ES-I3 (cell line): ENCODE measurements around the gene UPK1A.

ENCODE experiments used
- H3K36me3 ChIP-seq: 2 replicates; pipeline ENCODE4 v1.6.1; 2013; ENCODE audit warnings: mild to moderate bottlenecking, low read length, control low read depth, moderate library complexity; ENCODE audit not compliant: insufficient read depth
- H3K4me1 ChIP-seq: 2 replicates; pipeline ENCODE4 v1.6.1; 2013; ENCODE audit warnings: mild to moderate bottlenecking, control low read depth, low read length; ENCODE audit not compliant: insufficient read depth
- H3K9ac ChIP-seq: 2 replicates; pipeline ENCODE4 v1.6.1; 2013; ENCODE audit warnings: low read depth, mild to moderate bottlenecking, low read length, moderate library complexity
- H3K9me3 ChIP-seq: 2 replicates; pipeline ENCODE4 v1.6.1; 2013; ENCODE audit warnings: mild to moderate bottlenecking, low read length, moderate library complexity; ENCODE audit not compliant: control insufficient read depth, insufficient read depth

The UPK1A gene

DNA sequence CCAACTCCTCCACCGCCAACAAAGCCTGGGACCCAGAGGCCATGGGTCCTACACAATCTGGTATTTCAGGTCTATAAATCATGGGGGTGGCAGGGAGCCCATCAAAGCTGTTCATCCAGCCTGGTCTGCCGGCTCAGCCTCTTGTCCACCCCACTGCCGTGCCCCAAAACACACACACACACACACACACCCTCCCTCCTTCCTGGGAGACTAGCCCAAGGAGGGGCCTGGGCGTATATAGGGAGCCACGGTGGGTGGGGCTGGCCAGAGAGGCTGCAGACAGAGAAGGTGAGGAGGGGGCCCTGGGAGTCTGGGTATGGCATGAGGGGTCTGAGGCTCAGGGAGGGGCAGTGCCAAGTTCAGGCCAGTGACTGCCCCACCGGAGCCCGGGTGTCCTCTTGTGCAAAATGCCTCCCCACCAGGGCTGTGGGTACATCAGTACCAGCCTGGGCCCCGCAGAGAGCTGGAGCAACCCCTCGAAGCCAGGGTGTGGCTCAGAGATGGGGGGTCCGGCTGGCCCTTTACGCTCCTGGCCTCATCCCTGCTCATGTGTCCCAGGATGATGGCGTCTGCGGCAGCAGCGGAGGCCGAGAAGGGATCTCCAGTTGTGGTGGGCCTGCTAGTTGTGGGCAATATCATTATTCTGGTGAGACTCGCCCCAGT lies at the start of gene UPK1A:
UPK1A (plus strand) TSS at position 267 of the 663 bp plus-strand sequence; CDS start at position 563, 296 bp downstream.
- no peaks in the 10 kb centered on the region for H3K9me3 ChIP-seq
- no peaks in the 10 kb centered on the region for H3K36me3 ChIP-seq
- H3K4me1 ChIP-seq: no peaks in the 10 kb centered on the region
- no peak within 1 kb of the TSS for H3K9ac ChIP-seq

DNA sequence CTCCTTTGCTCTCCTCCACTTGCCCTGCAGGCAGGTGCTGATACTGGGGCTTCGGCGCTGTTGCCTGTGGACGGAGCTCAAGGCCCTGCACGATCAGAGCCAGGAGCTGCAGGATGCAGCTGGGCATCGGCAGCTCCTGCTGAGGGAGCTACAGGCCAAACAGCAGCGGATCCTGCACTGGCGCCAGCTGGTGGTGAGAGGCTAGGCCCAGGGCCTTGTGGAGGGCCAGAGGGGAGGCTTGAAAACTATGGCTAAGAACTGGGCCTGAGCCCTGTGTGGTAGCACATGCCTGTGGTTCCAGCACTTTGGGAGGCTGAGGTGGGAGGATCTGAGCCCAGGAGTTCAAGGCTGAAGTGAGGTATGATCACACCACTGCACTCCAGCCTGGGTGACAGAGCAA lies 47.5 kb upstream of the UPK1A start:
- Histone ChIP-seq H3K9ac (no peak overlapping the region), H3K9me3 (no peaks in the 10 kb centered on the region), H3K4me1 (no peaks in the 10 kb centered on the region), H3K36me3 (peaks cover 3% of the 10 kb centered on the region; the same call in 1 of the 2 replicates)

DNA sequence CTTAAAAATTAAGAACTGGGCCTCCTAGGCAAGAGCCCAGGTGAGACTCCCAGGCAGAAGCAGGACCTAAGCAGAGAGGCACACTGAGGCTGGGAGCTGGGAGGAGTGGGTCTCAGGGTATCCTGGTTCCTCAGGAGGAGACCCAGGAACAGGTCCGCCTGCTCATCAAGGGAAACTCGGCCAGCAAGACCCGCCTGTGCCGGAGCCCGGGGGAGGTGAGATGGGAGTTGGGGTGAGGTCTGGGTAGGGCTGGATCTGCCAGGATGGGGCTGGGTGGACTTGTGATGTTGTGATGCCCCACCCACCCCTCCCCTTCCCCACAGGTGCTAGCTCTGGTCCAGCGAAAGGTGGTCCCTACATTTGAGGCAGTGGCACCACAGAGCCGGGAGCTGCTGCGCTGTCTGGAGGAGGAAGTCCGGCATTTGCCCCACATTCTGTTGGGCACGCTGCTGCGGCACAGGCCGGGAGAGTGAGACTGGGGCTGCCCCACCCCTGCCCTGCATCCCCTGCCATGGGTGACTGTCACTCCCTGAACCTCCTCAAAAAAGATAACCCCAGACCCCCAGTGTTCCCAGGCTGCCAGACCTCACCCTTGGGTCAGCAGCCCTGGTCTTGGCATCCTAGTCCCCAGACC lies 46.9 kb upstream of the UPK1A start:
- Histone ChIP-seq H3K36me3 (peaks cover 3% of the 10 kb centered on the region; the same call in 1 of the 2 replicates), H3K9ac (no peak overlapping the region), H3K4me1 (no peaks in the 10 kb centered on the region), H3K9me3 (no peaks in the 10 kb centered on the region)

DNA sequence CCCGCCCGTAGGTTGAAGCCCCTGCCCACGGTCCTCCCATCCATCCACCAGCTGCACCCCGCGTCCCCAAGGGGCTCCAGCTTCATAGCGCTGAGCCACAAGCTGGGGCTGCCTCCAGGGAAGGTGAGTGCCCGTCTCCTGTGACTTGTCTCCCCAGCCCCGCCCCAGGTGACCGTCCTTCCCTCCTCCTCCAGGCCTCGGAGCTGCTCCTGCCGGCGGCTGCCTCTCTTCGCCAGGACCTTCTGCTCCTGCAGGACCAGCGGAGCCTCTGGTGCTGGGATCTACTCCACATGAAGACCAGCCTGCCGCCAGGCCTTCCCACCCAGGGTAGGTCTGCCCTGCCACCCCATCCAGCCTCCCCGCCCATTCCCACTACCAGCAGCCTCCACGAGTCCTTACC lies 46.3 kb upstream of the UPK1A start:
- Histone ChIP-seq H3K36me3 (peaks cover 3% of the 10 kb centered on the region; the same call in 1 of the 2 replicates), H3K4me1 (no peaks in the 10 kb centered on the region), H3K9me3 (no peaks in the 10 kb centered on the region), H3K9ac (no peak overlapping the region)

DNA sequence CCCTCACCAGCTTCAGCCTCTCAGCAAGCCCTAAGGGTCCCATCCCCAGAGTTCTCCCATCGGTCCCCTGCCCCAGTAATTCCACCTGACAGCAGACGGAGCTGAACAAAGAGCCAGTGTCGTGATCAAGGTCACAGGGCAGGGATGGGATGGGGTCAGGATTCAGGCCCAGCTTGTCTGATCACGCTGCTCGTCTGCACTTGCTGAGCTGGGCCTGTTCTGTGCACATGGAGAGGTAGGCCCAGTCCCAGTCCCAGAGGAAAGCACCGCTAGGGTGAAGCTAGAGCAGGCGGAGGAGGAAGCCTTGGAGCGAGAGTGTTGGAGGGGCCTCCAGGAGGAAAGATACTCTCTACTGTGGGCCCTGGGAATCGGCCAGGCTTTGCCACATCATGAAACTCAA lies 44.6 kb upstream of the UPK1A start:
- H3K4me1 ChIP-seq: no peaks in the 10 kb centered on the region
- no peak overlapping the region for H3K9ac ChIP-seq
- no peaks in the 10 kb centered on the region for H3K9me3 ChIP-seq
- 0 out of 2 replicates have a peak, but pooled peaks cover 3% of the 10 kb centered on the region for H3K36me3 ChIP-seq

DNA sequence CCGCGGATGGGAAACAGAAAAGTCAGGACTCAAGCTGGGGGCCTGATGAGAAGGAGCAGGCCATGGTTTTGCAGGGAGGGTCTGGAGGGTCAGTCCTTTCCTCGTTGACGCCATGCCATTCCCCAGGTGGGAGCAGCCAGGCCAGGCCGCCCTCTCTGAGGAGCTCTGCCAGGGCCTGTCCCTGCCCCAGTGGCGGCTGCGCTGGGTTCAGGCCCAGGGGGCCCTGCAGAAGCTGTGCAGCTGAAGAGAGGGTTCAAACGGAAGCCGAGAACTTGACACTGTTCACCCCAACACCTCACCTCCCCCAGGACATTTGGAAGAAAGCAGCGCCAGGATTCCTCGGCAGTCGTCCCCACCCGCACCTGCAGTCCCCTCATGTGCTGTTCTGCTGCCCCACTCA lies 43.6 kb upstream of the UPK1A start:
- H3K36me3 ChIP-seq: 0 out of 2 replicates have a peak, but pooled peaks cover under 1% of the 10 kb centered on the region
- H3K4me1 ChIP-seq: no peaks in the 10 kb centered on the region
- H3K9ac ChIP-seq: no peak overlapping the region
- H3K9me3 ChIP-seq: no peaks in the 10 kb centered on the region

DNA sequence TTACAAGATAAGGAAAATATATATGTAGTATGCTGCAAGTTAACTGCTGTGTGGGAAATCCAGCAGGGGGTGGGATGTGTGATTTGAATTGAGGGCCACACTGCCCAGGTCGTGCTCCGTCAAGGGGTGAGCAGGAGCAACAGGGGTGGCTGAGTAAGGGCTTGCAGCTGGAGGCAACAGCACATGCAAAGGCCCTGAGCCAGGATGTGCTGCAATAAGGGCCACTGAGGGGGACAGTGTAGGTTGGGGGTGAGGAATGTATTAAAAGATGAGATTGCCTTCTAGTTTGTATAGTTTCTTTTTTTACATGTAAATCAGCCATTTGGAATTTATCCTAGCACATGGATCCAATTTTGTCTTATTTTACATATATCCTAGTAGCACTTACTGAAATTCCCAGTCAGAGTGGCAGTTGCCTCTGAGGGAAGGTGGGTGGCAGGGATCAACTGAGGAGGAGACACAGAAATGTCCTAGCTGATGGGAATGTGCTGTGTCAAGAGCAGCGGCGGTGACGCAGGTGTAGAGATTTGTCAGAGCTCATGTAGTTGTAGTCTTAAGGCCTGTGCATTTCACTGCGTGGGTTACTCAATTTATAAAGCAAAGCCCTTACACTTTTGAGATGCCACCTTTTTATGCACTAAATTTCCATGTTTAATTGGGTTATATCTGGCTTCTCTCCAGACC lies 42.8 kb upstream of the UPK1A start:
- no peak overlapping the region for H3K9ac ChIP-seq
- H3K9me3 ChIP-seq: no peaks in the 10 kb centered on the region
- no peaks in the 10 kb centered on the region for H3K4me1 ChIP-seq
- no peaks in the 10 kb centered on the region for H3K36me3 ChIP-seq

DNA sequence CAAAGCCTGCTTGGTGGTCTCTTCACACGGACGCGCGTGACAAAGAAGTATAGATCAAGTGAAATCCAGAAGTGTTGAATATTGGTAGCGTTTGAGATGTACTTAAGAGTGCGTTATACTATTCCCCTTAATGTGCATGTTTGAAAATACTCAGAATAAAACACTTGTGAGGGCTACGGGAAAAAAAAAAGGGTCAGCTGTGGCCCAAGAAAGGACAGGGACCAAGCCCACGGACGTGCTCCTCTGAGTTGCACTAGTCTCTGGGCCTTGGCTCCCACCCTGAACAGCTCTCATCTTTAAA lies 38.1 kb upstream of the UPK1A start:
- H3K9ac ChIP-seq: peak overlapping the region; percentile 65
- peaks cover 4% of the 10 kb centered on the region; the same call in 1 of the 2 replicates for H3K36me3 ChIP-seq
- no peaks in the 10 kb centered on the region for H3K4me1 ChIP-seq
- no peaks in the 10 kb centered on the region for H3K9me3 ChIP-seq

DNA sequence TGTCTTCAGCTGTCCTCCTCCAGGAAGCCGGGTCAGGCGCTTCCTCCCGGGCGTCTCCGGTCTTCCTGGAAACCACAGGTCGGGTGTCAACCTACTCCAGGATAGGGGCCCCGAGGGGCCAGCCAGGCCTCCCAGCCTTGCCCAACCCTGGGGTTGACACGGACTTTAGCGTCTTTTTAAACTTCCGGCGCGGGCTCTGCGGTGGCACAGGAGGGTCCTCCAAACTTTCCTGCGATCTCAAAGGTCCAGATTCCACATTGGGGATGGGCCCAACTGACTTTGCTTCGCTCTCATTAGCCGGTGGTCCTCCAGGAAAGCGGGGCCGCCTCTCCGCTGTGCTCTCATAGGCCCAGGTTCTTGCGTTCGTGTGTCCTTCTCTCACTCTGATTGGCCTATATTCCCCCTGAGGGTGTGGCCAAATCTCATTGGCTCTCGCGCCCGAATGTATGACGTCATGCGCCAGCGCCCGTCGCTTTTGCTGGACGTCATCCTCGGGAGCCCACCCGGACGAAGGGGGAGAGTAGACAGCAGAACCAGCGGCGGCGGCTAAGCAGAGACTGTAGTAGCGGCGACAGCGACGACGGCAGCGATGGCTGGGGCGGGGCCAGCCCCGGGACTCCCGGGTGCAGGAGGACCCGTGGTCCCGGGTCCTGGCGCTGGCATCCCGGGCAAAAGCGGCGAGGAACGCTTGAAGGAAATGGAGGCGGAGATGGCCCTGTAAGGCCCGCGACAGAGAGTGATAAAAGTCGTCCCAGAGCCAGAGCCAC lies 37.6 kb upstream of the UPK1A start, which contains the start of gene RBM42:
RBM42 (plus strand) TSS at position 472 of the 767 bp plus-strand sequence; CDS start at position 590, 118 bp downstream.
- Histone ChIP-seq H3K9ac (peak within 1 kb of the TSS; percentile 87), H3K36me3 (peaks cover 4% of the 10 kb centered on the region; the same call in 1 of the 2 replicates), H3K4me1 (no peaks in the 10 kb centered on the region), H3K9me3 (no peaks in the 10 kb centered on the region)

DNA sequence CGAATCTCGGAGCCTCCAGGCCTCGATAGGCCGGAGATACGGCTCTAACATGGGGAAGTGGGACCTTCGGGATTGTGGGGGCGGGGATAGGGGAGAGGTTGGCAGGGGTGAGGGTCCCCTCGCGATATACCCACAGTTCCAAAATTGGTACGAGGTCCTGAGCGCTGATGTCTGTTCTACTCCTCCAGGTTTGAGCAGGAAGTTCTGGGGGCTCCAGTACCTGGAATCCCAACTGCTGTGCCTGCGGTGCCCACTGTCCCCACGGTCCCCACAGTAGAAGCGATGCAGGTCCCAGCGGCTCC lies 37.0 kb upstream of the UPK1A start:
- Histone ChIP-seq H3K9ac (peak overlapping the region; percentile 87), H3K36me3 (peaks cover 4% of the 10 kb centered on the region; the same call in 1 of the 2 replicates), H3K4me1 (no peaks in the 10 kb centered on the region), H3K9me3 (no peaks in the 10 kb centered on the region)

DNA sequence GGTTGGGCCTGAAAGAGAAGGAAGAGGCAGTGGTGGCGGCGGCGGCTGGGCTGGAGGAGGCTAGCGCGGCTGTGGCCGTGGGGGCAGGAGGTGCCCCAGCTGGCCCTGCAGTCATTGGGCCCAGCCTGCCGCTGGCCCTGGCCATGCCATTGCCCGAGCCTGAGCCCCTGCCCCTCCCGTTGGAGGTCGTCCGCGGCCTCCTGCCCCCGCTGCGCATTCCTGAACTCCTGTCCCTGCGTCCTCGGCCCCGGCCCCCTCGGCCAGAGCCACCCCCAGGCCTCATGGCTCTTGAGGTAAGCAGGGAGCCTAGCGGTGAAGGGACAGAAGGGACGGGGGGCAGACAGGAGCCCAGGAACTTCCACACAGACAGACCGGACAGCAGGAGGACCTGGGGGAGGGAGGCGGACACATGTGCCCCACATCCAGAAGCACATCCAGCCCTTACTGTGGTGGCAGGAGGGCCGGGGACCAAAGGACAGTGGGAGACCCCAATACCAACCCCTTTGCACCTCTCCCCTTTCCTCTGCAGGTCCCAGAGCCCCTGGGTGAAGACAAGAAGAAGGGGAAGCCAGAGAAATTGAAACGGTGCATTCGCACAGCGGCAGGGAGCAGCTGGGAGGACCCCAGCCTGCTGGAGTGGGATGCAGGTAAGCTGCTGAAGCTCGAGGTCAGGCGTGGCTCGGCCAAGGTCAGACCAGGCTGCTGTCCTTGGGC lies 32.4 kb upstream of the UPK1A start:
- H3K4me1 ChIP-seq: no peaks in the 10 kb centered on the region
- peaks cover 10% of the 10 kb centered on the region for H3K36me3 ChIP-seq
- H3K9ac ChIP-seq: no peak overlapping the region
- H3K9me3 ChIP-seq: no peaks in the 10 kb centered on the region

DNA sequence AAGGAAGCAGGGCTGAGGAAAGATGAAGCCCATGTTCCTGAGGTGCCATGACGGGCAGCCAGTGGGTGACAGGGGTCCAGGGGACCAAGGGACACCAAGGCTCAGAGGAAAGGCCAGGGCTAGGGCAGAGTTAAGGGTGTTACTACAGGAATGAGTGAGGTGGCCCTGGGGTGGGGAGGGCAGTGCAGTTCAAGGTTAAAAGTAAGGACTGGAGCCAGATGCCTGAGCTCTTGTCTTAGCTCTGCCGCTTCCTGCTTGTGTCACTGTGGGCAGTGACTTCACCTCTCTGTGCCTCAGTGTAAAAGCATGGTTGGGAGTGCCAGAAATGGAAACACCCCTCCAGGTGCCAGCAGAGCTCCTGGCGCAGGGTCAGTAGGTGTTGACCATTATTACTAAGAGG lies 29.7 kb upstream of the UPK1A start:
- Histone ChIP-seq H3K4me1 (peaks cover 12% of the 10 kb centered on the region), H3K9ac (no peak overlapping the region), H3K36me3 (peaks cover 6% of the 10 kb centered on the region), H3K9me3 (no peaks in the 10 kb centered on the region)

DNA sequence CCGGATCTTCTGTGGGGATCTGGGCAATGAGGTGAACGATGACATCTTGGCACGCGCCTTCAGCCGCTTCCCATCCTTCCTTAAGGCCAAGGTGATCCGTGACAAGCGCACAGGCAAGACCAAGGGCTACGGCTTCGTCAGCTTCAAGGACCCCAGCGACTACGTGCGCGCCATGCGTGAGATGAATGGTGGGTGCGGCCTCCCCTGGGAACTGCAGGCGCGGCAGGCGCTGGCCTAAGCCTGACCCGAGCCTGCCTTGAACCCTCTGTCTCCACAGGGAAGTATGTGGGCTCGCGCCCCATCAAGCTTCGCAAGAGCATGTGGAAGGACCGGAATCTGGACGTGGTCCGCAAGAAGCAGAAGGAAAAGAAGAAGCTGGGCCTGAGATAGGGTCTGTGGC lies 29.2 kb upstream of the UPK1A start:
- H3K9me3 ChIP-seq: no peaks in the 10 kb centered on the region
- peaks cover 15% of the 10 kb centered on the region for H3K4me1 ChIP-seq
- H3K36me3 ChIP-seq: peaks cover 6% of the 10 kb centered on the region
- H3K9ac ChIP-seq: no peak overlapping the region

DNA sequence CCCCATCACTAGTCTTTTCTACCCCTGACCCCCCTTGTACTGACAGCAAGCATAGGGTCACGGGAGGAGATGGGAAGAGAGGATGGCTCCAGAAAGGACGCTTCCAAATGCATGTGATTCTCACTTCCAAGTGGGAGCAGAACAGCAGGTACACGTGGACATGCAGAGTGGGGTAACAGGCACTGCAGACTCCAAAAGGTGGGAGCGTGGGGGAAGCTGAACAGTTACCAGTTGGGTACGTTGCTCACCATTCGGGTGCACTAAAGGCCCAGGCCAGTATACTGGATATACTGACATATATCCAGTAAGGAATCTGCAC lies 27.0 kb upstream of the UPK1A start:
- Histone ChIP-seq H3K4me1 (peaks cover 16% of the 10 kb centered on the region), H3K36me3 (peaks cover 6% of the 10 kb centered on the region; the same call in 1 of the 2 replicates), H3K9ac (no peak overlapping the region), H3K9me3 (no peaks in the 10 kb centered on the region)
